GM18511 (cell line): ENCODE results near the gene TNFRSF14.
A peak's percentile ranks its signal among the peaks of the same experiment; 100 is the strongest.

Source experiments
- ATAC-seq: cut with Tn5 transposase; IDR thresholded peaks from one replicate; pipeline ENCODE4 v1.9.1; 2021; ENCODE audit warnings: mild to moderate bottlenecking, moderate library complexity; ENCODE audit not compliant: unreplicated experiment

Gene TNFRSF14

DNA sequence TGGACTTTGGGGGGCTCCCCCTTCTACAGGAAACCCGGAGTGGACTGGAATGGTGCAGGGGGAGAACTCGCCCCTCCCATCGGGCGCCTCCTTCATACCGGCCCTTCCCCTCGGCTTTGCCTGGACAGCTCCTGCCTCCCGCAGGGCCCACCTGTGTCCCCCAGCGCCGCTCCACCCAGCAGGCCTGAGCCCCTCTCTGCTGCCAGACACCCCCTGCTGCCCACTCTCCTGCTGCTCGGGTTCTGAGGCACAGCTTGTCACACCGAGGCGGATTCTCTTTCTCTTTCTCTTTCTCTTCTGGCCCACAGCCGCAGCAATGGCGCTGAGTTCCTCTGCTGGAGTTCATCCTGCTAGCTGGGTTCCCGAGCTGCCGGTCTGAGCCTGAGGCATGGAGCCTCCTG, at the start of gene TNFRSF14:
Gene TNFRSF14 (plus strand): TSS at position 95 of the 401 bp plus-strand sequence. CDS start 294 bp downstream, at position 389.
- peak; percentile 43 for ATAC-seq

DNA sequence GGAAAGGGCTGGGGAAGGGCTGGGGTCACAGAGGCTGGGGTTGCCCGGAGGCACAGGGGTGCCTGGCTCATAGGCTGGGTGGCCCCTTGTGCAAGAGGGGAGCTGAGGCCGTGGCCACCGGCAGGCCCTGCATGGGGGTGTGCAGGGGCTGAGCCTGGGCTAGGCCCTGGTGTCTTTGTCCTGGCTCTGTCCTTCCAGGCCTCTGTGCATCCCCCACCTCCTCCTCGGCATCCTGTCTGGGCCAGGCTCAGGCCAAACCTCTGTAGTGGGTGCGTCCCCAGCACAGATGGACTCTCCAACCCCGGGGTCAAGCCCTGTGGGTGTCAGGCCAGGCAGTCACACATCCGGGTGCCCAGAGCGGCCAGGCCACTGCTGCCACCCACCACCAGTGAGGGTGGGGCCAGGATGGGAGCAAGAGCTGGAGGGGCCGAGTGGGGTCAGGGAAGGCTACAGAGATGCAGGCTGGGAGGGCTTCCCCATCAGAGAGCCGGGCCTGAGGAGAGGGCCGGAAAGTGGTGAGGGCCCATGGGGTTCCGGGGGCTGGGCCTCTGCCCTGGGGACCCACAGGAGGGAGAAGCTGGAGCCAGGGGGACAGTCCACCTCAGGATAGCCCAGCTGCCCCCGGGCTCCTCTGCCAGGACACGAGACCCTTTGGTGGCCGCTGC, 49.1 kb upstream of the TNFRSF14 start:
- no peak for ATAC-seq

DNA sequence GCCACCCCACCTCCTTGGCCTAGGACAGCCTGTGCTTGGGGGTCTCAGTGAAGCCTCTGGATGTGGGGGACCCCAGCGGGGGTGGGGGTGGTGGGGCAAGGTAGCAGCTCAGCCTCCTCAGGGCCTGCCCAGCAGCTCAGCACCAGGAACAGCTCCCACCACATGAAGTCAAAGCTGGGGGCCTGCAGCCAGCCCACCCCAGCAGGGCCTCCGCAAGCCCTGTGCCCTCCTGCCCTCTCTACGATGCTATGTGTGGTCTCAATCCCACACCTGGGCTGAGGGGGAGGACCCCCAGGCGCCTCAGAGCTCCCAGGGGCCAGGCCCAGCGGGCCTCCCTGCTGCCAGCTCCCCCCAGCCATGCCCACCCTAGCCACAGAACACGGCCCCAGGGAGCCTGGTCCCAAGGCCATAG, 48.4 kb upstream of the TNFRSF14 start:
- no peak for ATAC-seq

DNA sequence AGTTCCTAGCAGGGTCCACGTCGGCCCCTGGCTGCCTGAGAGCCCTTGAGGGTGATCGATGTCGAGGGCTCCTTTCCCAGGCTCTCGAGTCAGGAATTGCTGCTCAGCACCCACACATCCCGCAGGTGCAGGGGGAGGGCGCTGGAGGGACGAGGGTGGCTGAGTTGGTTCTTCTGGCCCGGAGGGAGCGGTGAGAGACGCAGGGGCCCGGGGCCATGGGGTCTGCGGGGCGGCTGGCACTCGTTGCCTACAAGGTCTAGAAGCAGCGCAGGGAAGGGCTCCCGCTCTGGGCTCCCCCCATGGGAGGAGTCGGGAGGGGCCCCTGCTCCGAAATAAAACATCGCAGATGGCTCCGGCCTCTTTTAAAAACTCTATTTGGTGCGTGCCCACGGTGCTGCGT, 48.0 kb upstream of the TNFRSF14 start:
- no peak for ATAC-seq

DNA sequence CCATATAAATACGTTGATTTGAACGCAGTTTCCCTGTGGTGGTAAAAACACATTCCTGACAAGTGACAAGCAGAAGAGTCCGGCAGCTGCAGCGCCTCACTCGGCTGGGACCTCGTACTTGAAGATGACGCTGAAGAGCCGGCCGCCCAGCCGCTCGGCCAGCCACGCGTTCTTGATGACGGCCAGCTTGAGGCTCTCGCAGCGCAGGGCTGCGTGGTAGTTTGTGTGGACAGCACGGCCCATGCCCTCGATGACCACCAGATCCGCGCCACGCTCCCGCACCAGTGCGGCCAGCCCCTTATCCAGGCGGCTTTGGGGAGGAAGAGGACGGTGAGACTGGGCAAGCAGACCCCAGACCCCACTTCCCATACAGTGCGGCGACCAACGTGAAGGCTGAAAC, 47.4 kb upstream of the TNFRSF14 start:
- ATAC-seq: no peak

DNA sequence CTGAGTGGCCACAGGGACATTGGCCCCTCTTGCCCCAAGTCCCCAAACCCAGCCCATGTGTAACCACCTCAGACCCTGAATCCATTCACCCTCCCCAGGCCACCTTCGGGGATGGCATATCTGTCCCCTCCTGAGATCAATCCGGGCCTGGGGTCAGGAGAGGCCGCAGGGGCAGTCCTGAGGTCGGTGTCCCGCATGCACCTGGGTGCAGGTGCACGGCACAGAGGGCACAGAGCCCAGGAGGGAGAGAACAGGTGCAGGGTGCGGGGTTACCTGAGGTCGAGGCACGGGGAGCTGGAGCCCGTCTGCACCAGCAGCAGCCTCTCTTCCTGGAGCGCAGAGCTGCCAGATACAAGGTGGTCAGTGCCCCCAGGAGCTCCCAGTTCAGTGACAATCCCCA, 46.6 kb upstream of the TNFRSF14 start:
- ATAC-seq: no peak

DNA sequence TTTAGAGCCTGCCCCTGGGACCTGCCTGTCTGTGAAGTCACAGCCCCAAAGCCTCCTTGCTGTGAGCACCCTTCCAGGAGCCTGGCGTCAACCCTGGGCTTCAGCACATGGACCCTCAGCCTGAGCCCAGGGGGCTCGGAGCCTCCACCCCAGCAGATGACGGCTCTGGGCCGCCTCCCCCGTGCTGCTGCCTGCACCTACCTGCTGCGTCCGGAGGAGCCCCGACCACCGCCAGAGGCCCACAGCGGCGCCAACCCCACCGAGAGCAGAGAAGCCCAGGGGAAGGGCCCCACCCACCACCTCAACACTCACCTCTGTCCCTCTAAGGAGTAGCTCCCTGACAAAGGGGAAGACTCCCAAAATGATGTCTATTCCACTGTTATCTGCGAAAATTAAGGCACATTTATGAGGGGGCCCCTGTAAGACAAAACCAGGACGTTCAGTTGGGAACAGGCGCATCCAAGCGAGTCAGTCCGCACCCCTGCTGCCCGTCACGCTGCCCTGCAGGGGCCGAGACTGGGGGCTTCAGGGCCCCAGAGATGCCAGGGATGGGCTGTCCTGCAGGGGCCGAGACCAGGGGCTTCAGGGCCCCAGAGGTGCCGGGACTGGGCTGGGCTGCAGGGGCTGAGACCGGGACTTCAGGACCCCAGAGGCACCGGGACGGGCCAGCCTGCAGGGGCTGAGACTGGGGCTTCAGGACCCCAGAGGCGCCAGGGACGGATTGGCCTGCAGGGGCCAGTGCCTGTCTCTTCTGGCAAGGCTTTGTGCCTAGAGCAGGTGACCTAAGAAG, 45.6 kb upstream of the TNFRSF14 start:
- no peak for ATAC-seq

DNA sequence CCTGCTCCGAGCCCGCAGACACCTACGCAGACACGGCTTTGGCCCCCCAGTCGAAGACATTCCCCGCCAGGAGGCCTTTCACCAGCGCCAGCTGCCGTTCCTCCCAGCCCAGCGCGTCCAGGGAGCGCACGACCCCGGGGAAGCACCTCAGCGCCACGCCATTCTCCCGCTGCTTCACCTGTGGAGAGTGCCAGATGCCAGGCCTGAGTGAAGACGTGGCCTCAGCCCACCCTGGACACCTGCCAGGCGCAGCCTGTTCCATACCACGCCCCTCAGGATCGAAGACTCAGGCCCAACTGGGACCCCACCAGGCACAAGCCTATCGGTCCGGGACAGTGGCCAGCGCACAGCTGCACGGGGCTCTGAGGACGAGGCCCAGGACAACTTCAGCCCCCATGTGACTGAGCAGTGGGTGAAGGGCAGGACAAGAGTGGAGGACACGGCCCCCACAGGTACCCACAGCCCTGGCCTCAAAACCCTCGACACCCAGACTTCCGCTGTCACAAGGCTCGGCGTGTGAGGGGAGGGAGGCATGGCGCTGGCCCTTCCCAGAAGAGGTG, 43.2 kb upstream of the TNFRSF14 start:
- ATAC-seq: no peak

DNA sequence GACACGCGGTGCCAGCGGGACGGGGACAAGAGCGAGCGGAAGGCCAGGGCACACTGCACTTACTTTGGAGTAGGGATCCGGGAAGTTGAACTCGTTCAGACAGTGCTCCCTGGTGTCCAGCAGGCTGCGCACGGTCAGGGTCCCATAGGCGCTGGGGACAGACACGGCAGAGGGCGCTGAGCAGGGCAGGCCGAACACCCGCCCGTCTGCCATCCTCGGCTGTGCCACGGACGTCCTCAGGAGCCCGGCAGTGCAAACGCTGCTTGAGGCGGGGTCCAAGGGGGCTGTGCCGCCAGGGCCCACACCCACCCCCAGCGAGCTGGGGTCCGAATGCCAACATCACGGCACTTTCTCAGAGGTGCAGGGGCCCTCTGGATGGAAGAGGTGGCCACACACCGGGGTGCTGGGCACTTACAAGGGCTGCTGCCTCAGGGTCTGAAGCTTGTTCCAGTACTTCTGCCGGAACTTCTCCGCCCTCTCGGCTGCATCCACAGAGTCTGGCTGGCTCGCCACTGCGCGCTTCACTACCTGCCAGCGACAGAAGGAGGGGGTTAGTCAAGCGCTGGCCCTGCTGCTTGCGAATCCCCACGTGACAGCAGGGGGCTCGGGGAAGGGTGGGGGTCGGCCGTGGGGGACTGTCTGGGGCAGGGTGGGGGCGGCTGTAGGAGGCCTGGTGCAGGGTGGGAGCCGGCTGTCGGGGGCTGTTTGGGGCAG, 42.1 kb upstream of the TNFRSF14 start:
- no peak for ATAC-seq

DNA sequence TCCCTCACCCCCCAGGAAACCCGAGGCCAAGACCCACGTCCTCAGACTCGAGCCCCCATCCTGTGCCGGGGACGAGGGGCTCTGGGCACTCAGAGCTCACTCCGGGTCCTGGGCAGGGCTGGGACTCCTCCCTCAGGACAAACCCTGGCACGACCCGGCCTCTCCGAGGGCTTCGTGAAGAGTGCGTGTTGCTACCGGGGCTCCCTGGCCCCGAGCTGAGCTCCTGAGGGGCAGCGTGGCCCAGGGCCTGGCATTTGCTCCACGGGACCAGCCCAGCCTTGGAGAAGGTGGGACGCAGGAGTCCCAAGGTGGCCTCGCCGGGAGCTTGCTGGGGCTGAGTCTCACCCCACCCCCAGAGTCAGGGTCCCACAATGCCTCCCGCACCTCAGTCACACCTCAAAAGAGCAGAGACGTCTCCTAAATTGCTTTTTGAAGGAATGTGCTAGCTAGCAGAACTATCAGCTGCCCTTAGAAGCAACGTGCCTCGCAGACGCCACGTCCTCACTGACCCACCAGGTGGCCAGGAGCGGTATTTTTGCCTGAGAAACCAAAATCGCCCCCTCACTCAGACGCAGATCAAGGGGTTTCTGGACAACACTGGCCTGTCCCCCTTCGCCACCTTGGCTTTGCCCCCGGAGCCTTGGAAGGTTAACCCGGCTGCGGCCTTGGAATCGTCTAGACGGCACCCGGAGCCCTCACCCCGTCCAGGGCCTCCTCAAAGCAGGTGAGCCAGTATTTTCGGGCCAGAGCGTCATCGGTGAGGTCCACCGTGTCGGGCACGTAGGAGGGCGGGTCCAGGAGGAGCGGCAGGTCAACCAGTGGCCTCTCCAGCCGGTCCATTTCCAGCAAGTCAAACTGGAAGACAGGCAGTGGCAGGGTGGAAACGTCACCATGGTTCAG, 41.1 kb upstream of the TNFRSF14 start:
- ATAC-seq: no peak

DNA sequence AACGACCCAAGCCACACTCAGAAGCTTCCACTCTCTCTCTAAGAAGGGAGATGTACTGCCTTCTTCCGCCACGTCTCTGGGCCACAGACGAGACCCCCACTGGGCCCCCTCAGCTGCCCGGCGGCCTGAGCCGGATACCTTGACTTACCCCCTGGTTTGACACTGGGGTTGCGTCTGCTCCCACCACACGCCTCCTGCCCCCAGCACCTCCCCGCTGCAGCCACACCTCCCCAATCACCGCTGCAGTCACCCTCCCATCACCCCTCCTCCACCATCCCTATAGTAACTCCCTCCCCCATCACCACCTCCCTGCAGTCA, 40.4 kb upstream of the TNFRSF14 start:
- no peak for ATAC-seq

DNA sequence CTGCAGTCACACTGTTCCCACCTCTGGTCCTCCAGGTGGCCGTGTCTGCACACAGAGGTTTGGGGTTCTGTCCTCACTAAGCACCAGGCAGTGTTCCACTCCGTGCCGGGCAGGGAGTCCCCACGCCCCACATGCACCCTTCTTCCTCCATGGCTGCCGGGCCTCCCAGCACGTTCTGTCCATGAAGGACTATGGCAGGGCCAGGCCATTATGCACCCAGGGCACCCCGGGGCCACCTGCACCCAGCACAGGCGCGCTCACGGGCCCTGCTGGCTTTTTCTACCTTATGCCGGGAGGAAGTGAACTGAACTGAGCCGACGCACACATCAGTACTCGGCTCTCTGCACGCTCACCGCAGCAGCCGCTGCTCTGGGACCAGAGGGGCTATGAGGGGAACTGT, 40.0 kb upstream of the TNFRSF14 start:
- no peak for ATAC-seq

DNA sequence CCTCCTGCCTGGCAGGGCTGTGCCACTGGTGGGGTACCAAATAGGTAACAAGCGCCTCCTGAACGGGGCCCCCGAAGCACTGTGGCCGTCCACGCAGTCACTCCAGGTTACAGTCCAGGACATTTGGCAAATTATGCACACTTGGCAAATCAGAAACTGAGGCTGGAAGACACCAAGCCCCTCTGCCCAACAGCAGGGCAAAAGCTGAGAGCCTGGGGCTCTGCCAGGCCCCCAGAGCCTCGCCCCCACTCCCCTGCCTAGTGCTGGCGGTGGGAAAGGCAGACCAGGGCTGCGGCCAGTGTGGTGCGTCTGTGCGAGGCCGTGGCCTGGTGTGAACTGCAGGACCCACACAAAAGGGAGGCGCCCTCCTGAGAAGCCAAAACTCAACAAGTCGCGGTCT, 39.2 kb upstream of the TNFRSF14 start:
- ATAC-seq: no peak

DNA sequence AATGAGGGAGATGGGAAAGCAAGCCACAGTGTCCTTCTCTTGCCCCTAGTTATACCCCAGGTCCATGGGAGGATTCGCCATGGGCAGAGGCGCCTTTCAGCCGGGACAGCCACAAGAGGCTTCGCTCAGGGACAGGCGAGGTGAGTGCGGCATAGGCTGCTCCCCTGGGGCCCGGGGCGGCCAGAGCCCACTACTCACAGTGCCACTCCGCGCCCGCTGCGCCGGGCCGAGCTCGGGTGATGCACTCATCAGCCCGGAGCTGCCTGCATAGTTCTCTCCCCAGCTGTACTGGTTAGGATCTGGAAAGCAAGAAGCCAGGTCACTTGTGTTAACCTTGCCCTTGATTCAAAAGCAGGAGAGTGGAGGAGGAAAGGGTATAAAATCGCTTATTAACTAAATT, 38.2 kb upstream of the TNFRSF14 start:
- no peak for ATAC-seq

DNA sequence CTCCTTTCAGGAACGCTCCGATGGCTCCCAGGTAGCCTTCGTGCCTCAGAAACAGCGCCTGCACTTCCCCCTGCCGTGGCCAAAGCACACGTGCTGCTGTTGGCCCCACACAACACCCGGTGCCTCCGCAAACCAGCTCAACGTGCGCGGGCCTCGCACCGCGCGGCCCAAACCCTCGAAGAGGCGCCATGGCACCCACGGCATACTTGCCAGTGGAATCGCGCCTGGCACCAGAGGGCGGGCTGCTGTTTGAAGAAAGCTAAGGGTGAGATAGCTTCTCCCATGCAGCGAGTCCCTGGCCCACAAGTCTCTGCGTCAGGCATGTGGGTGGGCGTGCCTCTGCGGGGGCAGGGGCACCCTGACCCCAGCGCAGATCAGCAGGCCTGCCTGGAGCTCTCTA, 37.6 kb upstream of the TNFRSF14 start:
- ATAC-seq: no peak

DNA sequence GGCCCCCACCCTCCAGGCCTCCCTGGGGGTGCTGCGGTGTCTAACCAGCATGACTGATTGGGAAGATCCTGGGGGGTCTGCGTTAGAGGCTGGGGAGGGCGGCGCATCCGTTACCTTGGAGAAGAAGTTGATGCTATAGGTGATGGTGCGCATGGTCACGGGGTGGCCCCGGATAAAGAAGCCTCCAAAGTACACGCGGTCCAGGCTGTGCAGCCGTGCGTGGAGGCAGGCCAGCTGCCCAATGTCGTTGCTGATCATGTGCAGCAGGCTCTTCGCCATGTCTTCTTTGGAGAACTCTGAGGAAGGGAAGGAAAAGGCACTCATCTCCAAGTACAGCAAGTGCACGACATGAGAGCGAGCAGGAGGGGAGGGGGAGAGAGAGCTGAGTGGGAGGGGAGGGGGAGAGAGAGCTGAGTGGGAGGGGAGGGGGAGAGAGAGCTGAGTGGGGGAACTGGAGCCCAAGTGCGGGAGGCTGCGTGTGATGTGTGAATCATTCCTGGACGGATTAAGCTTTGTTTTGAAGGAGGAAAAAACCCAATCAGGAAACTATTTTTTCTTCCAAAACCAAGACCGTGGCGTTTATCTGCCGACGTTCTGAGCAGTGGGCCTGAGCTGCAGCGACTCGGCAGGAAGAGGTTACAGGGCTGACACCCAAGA, 37.0 kb upstream of the TNFRSF14 start:
- ATAC-seq: no peak

DNA sequence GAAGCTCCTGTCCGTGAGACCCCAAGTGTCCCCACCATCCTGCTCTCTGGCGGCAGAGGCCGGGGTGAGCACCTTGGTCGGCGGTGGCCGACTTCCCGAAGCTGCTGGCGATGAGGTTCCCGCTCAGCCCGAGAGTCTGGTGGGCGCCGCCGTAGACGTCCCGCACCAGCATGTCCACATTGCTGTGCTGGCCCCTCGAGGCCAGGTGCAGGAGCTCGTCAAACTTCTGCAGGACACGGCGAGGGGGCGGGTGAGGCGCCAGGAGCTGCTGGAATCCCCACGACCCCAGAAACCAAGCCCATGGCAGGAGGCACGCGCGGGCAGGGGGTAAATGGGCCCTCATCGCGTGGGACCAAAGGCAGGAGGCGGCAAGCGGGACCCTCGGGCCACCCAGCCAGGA, 36.4 kb upstream of the TNFRSF14 start:
- no peak for ATAC-seq

DNA sequence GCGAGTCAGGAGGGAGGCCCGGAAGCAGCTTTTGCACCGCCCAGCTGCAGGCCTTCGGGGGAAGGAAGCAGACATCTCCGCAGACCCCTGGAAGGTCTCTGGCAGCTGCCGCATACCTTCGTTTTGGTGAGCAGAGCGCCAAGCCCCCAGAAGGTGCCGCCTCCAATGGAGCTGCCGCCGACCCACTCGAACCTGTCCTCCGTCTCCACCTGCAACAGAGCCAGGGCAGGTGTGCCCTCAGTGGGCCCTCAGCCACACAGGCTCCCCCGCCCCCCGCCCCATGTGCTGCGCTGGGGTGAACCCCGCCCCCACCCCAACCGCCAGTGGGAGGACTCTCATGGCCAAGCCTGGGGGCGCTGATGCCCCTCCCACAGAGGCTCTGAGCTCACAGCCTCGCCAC, 36.0 kb upstream of the TNFRSF14 start:
- no peak for ATAC-seq

DNA sequence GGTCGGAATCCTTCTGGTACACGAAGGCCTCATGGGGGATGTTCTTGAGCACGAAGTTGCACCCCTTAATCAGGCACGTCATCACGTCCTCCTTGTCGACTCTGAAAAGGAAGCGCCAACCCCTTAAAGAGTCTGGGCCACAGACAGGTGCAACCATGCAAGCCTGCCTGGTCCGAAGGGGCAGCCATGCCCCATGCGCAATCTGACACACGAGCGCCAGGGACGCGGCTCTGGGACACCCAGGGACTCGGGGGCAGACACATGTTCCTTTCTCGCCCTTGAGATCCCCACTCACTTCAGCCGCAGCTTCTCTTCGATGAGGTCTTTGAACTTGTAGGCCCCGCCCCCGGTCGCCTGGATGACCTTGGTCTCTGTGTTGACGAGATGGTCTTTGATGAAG, 35.4 kb upstream of the TNFRSF14 start:
- no peak for ATAC-seq

DNA sequence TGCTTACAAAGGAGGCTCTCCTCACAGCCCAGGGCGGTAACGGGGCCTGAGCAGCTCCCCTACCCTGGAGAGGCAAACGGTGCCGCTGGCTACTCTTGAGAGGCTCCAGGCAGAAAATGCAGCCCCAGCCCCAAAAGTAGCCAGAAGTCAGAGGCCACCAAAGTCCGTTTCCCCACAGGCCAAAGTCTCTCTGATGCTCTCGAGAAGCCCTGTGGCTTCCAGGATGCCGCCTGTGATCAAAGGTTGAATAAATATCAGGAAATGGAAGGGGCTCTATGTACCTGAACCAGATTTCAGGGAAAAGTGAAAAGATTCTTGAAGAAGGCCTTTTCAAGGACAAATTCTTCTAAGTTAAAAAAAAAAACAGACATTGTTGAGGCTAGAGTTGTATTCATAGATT, 33.9 kb upstream of the TNFRSF14 start:
- no peak for ATAC-seq
